OCI-LY7 (cell line): Measurements from ENCODE around the gene AKAP10.

ENCODE experiments used
- CTCF ChIP-seq: fragments of 200-600 bp; sonication (generic); conservative IDR thresholded peaks from 2 replicates; pipeline ENCODE4 v1.5.1; 2014; ENCODE audit warnings: mild to moderate bottlenecking, antibody characterized with exemption, low read length, moderate library complexity, mixed read lengths
- EZH2phosphoT487 ChIP-seq: fragments of 200-600 bp; sonication (generic); IDR thresholded peaks from 2 replicates; pipeline ENCODE4 v1.6.1; 2018; ENCODE audit warnings: low read depth, borderline replicate concordance, mild to moderate bottlenecking, mixed run types, antibody characterized with exemption, low read length, moderate library complexity, mixed read lengths

- TF ChIP-seq CTCF (no peak), EZH2phosphoT487 (no peak)
These were observed 72.7 kb downstream of the AKAP10 start for GRCh38 chr17:19904924-19905323.
